CD4-positive, alpha-beta T cell treated with Interleukin-6 at 100 ng/mL for 8 hours (primary cell): ENCODE results near the gene SALL3.

ENCODE experiments used
- DNase-seq: peaks from one replicate; pipeline ENCODE4 v3.0.0-alpha.2; 2020; ENCODE audit warnings: mixed read lengths, low spot score

SALL3 gene

DNA sequence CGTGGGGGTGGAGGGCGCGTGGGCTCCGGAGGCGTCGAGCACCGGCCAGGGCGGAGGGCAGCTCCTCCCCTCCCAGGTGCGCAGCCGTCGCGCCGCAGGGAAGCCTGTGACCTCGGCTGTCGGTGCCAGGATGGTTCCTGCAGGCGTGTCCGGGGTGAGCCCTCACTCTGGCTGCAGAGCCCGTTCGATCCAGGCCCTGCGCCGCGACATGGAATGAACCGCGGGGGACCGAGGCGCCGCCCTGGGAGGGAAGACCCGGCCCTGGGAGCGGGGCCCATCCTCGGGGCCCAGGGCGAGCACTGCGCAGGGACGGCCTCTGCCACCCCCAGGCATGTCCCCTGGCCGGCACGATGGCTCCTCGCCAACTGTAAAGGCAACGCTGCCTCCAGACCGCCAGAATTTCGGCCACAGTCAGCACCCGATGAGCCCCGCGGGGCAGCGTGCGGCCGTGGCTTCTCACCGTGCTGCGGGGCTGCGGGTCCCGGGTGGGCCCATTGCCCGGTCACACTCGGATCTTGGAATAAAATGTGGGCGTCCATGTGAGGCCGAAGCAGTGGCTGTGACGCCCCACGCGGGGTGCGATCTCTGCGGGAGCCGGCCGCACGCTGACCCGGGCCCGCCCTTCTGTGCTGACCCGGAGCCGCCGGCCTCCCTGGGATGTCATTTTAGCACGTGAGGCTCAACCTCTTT lies 26.6 kb downstream of the SALL3 start:
- DNase-seq, result no peak

DNA sequence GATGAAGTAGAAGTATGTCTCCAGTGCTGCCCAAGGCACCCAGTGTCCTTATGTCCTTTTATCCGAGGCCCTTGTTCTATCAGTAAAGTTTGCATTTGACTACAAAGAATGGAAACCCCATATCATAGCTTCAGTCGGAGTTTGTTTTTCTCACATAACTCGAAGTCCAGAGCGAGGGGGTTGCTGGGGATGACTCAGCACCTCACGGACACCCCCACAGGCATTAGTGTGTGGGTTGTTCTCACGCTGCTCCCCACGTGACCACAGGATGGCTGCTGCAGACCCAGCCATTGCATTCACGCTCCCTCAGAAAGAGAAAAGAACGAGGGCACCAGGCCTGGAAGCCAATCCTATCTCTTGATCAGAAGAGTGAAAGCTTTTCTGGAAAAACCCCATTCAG lies 27.8 kb downstream of the SALL3 start:
- DNase-seq, result no peak

DNA sequence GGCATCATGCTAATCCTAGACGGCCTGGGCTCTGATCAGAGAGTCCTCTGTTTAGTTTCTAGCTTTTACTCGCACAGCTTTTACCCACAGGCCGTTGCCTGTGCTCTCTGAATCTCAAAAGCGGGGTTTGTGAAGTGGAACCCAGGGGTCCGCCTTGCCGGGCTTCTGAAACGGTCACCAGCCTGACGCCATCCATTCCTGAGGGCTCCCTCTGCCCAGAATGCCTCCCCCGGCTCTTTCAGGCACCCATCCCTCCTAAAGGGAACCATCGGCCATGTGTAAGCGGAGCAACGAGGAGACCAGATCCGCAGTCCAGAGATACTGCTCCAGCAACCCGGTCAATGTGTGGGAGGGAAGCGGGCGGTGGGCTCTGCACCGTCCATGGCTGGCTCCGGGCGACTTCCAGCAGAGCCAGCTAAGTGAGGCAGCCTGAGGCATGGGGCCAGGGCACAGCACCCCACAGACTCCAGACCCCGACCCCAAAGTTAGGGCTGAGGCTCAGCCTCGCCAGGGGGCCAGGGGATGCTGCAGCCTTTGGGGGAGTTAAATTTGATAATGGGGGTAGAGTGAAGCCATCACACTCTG lies 28.8 kb downstream of the SALL3 start:
- no peak for DNase-seq

DNA sequence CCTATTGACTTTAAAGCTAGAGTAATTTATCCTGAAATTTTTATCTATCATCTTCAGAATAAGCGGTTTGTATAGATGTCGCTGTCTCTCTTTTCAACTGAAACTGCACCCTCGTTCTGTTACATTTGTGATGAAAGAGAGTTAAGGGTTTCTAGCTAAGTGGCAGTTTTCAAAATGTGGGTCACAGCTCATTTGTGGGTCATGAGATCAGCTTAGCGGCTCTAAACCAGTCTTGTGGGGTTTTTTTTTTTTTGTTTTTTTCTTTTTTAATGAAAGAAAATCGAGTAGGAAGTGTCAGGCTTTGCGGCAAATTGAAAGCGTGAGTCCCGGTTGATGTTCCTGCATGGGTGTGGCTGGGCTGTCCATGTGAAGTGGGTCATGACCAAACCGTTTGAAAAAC lies 31.2 kb downstream of the SALL3 start:
- DNase-seq, result no peak

DNA sequence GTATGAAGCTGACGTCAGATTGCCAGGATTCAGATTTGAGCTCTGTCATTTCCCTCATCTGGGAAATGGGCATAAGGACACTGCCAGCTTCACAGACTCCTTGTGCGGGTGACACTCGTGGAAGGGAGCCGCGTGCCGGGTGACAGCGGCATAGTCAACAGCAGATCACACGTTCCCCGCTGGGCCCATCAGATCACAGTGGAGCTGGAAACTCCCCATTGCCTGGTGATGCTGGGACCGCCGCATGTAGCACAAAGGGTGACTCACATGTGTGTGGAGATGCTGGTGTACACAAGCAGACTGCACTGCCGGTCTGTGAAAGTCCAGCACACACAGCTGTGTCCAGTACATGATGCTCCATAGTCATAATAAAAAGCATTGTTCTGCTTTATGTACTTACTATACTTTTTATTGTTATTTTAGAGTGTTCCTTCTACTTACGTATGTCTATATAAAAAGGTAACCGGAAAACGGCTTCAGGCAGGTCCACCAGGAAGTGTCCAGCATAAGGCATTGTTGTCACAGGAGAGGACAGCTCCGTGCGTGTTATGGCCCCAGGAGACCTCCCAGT lies 31.8 kb downstream of the SALL3 start:
- DNase-seq, result no peak

DNA sequence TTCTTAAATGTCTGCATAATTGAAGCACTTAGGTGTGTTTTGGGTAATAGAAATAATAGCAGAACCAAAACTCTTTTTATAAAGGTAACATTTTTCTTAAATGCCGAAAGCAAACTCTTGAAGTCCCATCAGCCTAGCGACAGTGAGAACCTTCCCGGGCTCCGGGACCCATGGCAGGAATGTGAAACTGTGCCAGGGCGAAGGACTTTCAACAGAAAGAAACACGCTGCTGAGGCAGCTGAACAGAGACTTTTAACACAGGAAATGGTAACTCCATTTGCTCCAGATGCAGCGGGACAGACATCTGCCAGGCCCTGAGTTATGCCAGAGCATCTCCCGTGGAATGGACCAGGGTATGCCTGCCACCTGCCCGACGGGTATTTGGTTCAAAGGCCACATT lies 34.3 kb downstream of the SALL3 start:
- DNase-seq, result no peak

DNA sequence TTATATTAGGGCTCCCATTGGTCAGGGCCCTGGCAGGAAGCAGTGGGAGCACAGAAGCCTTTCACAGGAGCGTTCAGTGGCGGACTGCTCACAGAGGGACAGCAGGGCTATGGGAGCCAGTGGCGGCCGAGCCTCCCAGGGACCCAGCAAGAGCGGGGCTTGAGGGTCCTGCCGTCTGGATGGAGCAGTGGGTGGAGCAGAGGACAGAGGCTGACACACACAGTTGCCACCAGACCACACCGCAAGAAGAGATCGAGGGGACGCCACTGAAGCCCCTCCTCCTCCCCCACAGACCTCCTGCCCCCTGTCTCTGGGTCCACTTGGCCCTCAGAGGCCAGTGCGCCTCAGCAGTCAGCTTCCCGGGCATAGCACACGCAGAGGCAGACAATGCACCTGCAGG lies 39.3 kb downstream of the SALL3 start:
- no peak for DNase-seq

DNA sequence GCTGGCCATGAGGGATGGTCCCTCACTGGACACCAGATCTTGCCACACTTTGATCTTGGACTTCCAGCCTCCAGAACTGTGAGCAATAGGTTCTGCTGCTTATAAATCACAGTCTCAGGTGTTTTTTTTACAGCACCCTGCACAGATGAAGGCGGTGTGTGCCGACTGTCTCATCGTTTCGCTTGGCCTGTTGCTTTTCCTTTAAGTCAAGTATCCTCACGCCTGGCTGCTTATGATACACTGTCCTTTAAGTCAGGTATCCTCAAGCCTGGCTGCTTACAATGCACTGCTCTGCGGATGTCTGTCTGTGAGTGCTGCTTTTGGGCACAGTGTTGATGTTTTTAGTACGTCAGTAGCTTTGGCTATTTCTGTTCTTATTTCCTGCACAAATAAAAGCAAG lies 40.3 kb downstream of the SALL3 start:
- no peak for DNase-seq

DNA sequence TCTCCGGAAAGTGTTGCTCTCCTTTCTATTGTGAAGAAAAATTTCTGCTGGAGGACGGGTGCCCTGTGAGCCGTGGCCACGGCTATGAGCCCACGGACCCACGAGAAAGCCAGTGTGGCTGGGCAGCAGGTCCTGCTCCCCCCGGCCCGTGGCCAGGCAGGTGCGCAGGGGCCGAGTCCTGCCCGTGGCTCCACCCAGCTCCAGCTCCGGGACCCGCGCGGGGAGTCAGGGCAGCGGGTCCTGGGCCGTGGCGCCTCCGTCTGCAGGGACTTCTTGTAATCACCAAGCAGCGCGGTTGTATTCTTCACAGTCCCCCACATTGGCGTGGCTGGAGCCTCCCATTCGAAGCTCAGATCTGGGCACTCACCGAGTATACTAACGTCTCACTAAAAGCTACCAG lies 43.0 kb downstream of the SALL3 start:
- no peak for DNase-seq

DNA sequence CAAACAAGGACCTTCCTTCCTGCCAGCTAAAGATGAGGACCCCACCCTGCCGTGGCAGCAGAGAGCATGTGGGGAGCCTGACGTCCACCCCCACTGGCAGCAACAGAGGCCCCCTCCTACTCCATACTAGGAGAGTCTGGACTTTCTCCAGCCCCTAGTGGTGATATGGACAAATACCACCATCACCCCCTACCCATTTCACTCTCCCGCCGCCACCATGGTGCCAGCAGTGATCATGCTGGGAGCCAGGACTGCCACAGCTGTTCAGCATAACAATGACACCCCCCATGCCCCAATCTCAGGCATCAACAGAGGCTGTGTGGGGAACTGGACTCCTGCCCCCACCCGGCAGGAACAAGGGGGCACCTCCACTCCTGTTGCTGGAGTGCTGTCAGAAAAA lies 46.9 kb downstream of the SALL3 start:
- DNase-seq, result no peak

DNA sequence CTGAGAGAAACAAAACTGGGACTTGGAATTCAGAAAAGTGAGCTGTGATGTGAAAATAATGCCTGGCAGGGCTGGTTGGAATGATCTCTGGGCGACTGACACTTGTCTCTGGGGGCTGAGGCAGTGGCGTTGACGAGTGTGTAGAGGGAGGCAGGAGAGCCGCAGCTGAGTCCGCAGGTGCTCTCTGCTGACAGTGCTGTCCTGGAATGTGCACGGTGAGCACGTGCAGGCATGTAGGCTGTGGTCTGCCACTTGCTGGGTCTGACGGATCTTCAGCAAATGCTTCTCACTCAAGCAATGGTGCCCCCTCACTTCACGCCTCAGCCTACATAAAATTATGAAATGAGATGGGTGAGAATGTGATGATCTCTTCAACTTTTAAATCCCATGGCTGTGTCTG lies 51.1 kb downstream of the SALL3 start:
- DNase-seq, result no peak

DNA sequence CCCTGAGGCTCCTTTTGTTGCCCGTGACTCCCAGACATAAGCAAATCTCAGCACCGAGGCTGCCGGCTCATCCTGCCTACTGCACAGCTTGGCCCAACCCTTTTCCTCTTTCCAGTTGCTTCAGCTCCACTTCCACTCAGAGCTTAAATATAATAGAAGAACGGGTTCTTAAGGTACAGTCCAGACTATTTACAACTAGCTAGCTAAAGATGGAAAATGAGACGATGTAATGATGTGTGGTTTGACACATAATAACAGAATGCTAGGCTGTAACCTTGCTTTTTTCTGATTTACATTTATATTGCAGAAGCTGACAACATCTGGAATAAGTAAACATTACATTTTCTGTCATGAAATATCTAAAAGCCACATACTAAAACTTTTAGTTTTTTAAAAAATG lies 62.7 kb downstream of the SALL3 start:
- DNase-seq, result no peak

DNA sequence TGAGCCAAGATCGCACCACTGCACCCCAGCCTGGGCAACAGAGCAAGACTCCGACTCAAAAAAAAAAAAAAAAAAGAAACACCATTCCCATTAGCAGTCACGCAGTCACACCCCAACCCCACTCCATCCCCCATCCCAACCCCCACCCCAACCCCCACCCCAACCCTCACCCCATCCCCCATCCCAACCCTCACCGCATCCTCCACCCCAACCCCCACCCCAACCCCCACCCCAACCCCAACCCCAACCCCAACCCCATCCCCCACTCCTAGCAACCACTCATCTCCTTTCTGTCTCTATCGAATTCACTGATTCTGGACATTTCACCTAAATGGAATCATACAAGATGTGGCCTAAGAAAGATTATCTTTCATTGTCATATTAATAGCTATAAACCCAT lies 63.7 kb downstream of the SALL3 start:
- no peak for DNase-seq

DNA sequence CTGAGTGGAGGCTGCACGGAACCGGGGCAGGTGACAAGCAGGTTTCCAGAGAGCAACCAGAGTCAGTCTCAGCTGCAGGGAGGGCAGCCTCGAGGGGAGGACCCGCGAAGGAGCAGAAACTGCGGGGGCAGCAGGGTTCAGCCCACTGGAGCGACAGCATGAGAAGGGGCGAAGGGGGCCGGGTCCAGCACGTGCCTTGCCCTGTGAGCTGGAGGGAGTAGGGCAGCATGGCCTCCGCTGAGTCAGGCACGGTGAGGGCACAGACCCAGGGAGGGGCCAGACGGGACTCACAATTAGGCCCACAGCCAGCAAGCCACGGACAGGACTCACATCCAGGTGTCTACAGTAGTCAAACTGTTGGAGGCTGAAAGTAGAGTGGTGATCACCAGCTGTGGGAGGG lies 66.9 kb downstream of the SALL3 start:
- DNase-seq, result no peak

DNA sequence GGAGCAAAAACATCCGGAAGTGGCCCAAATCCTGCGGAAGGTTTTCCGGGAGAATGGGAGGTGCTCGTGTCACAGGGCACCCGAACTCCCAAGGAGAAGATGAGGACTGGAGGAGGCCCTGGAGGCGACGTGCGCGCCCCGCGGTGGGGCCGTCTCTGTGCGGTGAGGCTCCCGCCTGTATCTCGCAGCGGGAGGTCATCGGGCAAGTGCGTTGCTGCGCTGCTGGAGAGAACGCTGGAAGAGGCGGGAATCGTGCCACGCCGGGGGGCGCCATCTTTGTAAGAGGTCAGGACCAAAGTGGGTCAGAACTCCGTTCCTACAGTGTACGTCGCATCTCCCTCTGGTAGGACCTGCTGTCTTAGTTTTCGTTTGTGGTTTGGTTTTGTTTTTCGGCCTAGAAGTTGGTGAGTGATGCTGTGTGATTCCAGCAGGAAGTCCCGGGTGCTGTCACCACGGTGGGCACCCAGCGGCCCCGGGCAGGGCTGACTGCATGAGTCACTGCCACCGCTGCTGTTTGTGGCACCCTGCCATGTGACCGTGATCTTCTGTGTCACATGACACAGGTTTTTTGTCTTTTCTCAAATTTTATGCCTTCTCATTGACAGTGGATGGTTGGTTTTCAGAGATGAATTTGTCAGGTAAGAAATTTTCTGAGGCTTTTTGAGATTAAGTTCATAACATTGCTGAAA lies 68.1 kb downstream of the SALL3 start:
- no peak for DNase-seq

DNA sequence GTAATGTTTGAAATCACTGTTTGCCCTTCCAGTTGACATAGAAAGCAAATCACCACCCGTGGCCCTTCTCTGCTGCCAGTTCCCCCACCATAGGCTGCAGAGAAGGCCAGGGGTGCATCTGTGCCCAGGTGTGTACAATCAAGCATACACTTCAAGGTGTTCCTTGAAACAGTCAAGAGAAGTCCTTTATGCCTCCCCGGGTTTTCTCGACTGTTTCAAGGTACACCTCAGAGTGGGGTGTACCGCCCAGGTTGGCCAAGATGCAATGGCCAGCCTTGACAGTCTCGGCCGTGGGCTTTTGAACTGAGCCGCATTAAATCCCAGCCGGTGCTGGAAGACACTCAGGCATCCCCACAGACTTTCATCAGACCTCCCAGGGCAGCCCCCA lies 68.6 kb downstream of the SALL3 start:
- no peak for DNase-seq

DNA sequence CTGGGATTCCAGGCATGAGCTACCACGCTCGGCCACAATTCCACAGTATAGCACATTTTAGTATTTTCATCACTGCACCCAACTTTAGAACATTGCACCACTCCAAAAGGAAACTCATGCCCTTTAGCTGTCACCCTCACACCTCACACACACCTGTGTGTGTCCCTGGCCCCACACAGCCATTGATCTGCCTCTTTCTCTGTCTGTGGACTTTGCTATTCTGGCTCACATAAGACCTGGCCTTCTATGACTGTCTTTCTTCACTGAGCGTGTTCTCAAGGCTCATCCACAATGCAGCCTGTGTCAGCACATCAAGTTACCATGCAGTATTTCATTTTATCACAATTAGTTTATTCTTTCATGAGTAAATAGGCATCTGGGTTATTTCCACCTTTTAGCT lies 69.9 kb downstream of the SALL3 start:
- DNase-seq, result no peak
